Measurements from ENCODE around the gene SH3BGR. TPM values are rescaled to one million over a fixed set of nuclear protein-coding genes. Genes with fewer than 3 reads are reported as not detected.

The SH3BGR gene
- total RNA-seq, 1 experiment from 2014 or later = 2.9 TPM

- Histone ChIP-seq H3K9me3 (ENCODE audit: low read depth, low read length, poor library complexity, severe bottlenecking) (no peaks in the 10 kb centered on the region), H3K27me3 (replicated peaks; ENCODE audit: insufficient read depth, low read depth, low read length, poor library complexity) (no peaks in the 10 kb centered on the region), H3K27ac (ENCODE audit: low read depth, low read length, poor library complexity, severe bottlenecking) (no peak overlapping the region), H3K36me3 (ENCODE audit: insufficient read depth, low read length, poor library complexity, severe bottlenecking) (no peaks in the 10 kb centered on the region), H3K4me1 (ENCODE audit: insufficient read depth, low read length, poor library complexity, severe bottlenecking) (no peaks in the 10 kb centered on the region), H3K4me3 (ENCODE audit: low read depth, low read length, poor library complexity, severe bottlenecking) (no peak overlapping the region)
- BruUV-seq (replicated peaks) = no TSS peak
- no peak for DNase-seq (ENCODE audit: low spot score)
- intact Hi-C loops (cut with micrococcal nuclease; ENCODE audit: unreplicated experiment) = no loop called here
- POLR2A ChIA-PET (ENCODE audit: low non-redundant PET) = no interaction called here
- TF ChIP-seq CTCF (conservative IDR thresholded peaks at IDR 0.05; ENCODE audit: low read depth, low read length) (no peak), EZH2 (IDR thresholded peaks at IDR 0.05; ENCODE audit: borderline replicate concordance, low read depth, low read length, poor library complexity, severe bottlenecking) (no peak)
- CTCF ChIA-PET = no interaction called here
Measured at GRCh38 chr21:39479164-39479813, 27.5 kb downstream of the SH3BGR start.

GRCh38 chr21:39479814-39480182, 28.0 kb downstream of the SH3BGR start:
- no peak for DNase-seq (ENCODE audit: low spot score)

GRCh38 chr21:39480271-39480670, 28.5 kb downstream of the SH3BGR start:
- intact Hi-C loops (cut with micrococcal nuclease; ENCODE audit: unreplicated experiment) = no loop called here
- Histone ChIP-seq H3K27ac (ENCODE audit: low read depth, low read length, poor library complexity, severe bottlenecking) (no peak overlapping the region), H3K36me3 (ENCODE audit: insufficient read depth, low read length, poor library complexity, severe bottlenecking) (no peaks in the 10 kb centered on the region), H3K4me1 (ENCODE audit: insufficient read depth, low read length, poor library complexity, severe bottlenecking) (no peaks in the 10 kb centered on the region), H3K9me3 (ENCODE audit: low read depth, low read length, poor library complexity, severe bottlenecking) (no peaks in the 10 kb centered on the region), H3K27me3 (replicated peaks; ENCODE audit: insufficient read depth, low read depth, low read length, poor library complexity) (no peaks in the 10 kb centered on the region), H3K4me3 (ENCODE audit: low read depth, low read length, poor library complexity, severe bottlenecking) (no peak overlapping the region)
- TF ChIP-seq CTCF (conservative IDR thresholded peaks at IDR 0.05; ENCODE audit: low read depth, low read length) (no peak), EZH2 (IDR thresholded peaks at IDR 0.05; ENCODE audit: borderline replicate concordance, low read depth, low read length, poor library complexity, severe bottlenecking) (no peak)
- DNase-seq (ENCODE audit: low spot score) = no peak
- POLR2A ChIA-PET (ENCODE audit: low non-redundant PET) = no interaction called here
- CTCF ChIA-PET = no interaction called here
- BruUV-seq (replicated peaks) = no TSS peak

More at GRCh38 chr21:39479814-39480182, 28.0 kb downstream of the SH3BGR start:
- POLR2A ChIA-PET (ENCODE audit: low non-redundant PET) = no interaction called here
- no peaks in the 10 kb centered on the region for H3K9me3 ChIP-seq (ENCODE audit: low read depth, low read length, poor library complexity, severe bottlenecking)
- no TSS peak for BruUV-seq (replicated peaks)
- CTCF ChIA-PET = no interaction called here
- no peaks in the 10 kb centered on the region for H3K4me1 ChIP-seq (ENCODE audit: insufficient read depth, low read length, poor library complexity, severe bottlenecking)
- no peak overlapping the region for H3K27ac ChIP-seq (ENCODE audit: low read depth, low read length, poor library complexity, severe bottlenecking)
- no peak for TF ChIP-seq EZH2 (IDR thresholded peaks at IDR 0.05; ENCODE audit: borderline replicate concordance, low read depth, low read length, poor library complexity, severe bottlenecking)
- TF ChIP-seq CTCF (conservative IDR thresholded peaks at IDR 0.05; ENCODE audit: low read depth, low read length) = no peak
- H3K27me3 ChIP-seq (replicated peaks; ENCODE audit: insufficient read depth, low read depth, low read length, poor library complexity) = no peaks in the 10 kb centered on the region
- H3K36me3 ChIP-seq (ENCODE audit: insufficient read depth, low read length, poor library complexity, severe bottlenecking) = no peaks in the 10 kb centered on the region
- H3K4me3 ChIP-seq (ENCODE audit: low read depth, low read length, poor library complexity, severe bottlenecking) = no peak overlapping the region
- intact Hi-C loops (cut with micrococcal nuclease; ENCODE audit: unreplicated experiment) = no loop called here
